OCI-LY7 (cell line): ENCODE results near the gene BST1. TPM values are rescaled to one million over a fixed set of nuclear protein-coding genes. Genes with fewer than 3 reads are reported as not detected.

ENCODE experiments used
- BruUV-seq: library from RNA; stranded (reverse); fragments of 400-500 nt; replicated peaks from 2 replicates; lab custom pipeline; 2021; lab: Mats Ljungman, UMichigan
- CTCF ChIA-PET: fragments of 300-600 bp; sonication (Branson Sonifier 250); formaldehyde crosslinking; loops from one replicate; lab custom pipeline; 2022; ENCODE audit warnings: antibody characterized with exemption; ENCODE audit not compliant: unreplicated experiment; lab: Charles Lee
- POLR2A ChIA-PET: fragments of 300-600 bp; sonication (Branson Sonifier 250); formaldehyde crosslinking; loops from one replicate; lab custom pipeline; 2022; ENCODE audit warnings: antibody characterized with exemption; lab: Charles Lee
- DNase-seq: peaks from one replicate; pipeline ENCODE4 v3.0.0-alpha.2; 2015; ENCODE audit warnings: low spot score
- H2AFZ ChIP-seq: fragments of 200-600 bp; sonication (generic), shearing (Covaris generic); 2 replicates; pipeline ENCODE4 v1.6.1; 2014; ENCODE audit warnings: mild to moderate bottlenecking, antibody characterized with exemption, low read length, moderate library complexity
- H3K27ac ChIP-seq: fragments of 200-600 bp; sonication (generic); 2 replicates; pipeline ENCODE4 v1.5.1; 2014; ENCODE audit warnings: mixed run types, low read depth, mild to moderate bottlenecking, moderate library complexity, low read length, inconsistent platforms; ENCODE audit not compliant: poor library complexity, severe bottlenecking
- H3K36me3 ChIP-seq: fragments of 200-600 bp; sonication (generic); 2 replicates; pipeline ENCODE4 v1.6.1; 2014; ENCODE audit warnings: mild to moderate bottlenecking, antibody characterized with exemption, low read length, moderate library complexity, mixed read lengths; ENCODE audit not compliant: insufficient read depth
- H3K4me1 ChIP-seq: fragments of 200-600 bp; sonication (generic); 2 replicates; pipeline ENCODE4 v1.5.1; 2014; ENCODE audit warnings: mild to moderate bottlenecking, low read length; ENCODE audit not compliant: insufficient read depth, poor library complexity, severe bottlenecking
- H3K4me2 ChIP-seq: fragments of 200-600 bp; sonication (generic); 2 replicates; pipeline ENCODE4 v1.6.1; 2014; ENCODE audit warnings: mild to moderate bottlenecking, low read length
- H3K4me3 ChIP-seq: fragments of 200-600 bp; sonication (generic); 2 replicates; pipeline ENCODE4 v1.5.1; 2014; ENCODE audit warnings: mild to moderate bottlenecking, low read depth, low read length; ENCODE audit not compliant: poor library complexity, severe bottlenecking
- H3K79me2 ChIP-seq: fragments of 200-600 bp; sonication (generic); 2 replicates; pipeline ENCODE4 v1.6.1; 2016; ENCODE audit warnings: low read depth, mild to moderate bottlenecking, low read length, moderate library complexity, mixed read lengths; ENCODE audit not compliant: insufficient read depth
- H3K9me2 ChIP-seq: fragments of 200-600 bp; sonication (generic); 2 replicates; pipeline ENCODE4 v1.6.1; 2016; ENCODE audit warnings: mild to moderate bottlenecking, low read length, mixed read lengths; ENCODE audit not compliant: insufficient read depth
- H3K9me3 ChIP-seq: fragments of 200-600 bp; sonication (generic); 2 replicates; pipeline ENCODE4 v1.6.1; 2014; ENCODE audit warnings: mild to moderate bottlenecking, mixed run types, low read length, mixed read lengths
- H4K20me1 ChIP-seq: fragments of 200-600 bp; sonication (generic); 2 replicates; pipeline ENCODE4 v1.6.1; 2014; ENCODE audit warnings: mild to moderate bottlenecking, antibody characterized with exemption, low read length, moderate library complexity, mixed read lengths; ENCODE audit not compliant: insufficient read depth
- CTCF ChIP-seq: fragments of 200-600 bp; sonication (generic); conservative IDR thresholded peaks from 2 replicates; pipeline ENCODE4 v1.5.1; 2014; ENCODE audit warnings: mild to moderate bottlenecking, antibody characterized with exemption, low read length, moderate library complexity, mixed read lengths
- EZH2phosphoT487 ChIP-seq: fragments of 200-600 bp; sonication (generic); IDR thresholded peaks from 2 replicates; pipeline ENCODE4 v1.6.1; 2018; ENCODE audit warnings: low read depth, borderline replicate concordance, mild to moderate bottlenecking, mixed run types, antibody characterized with exemption, low read length, moderate library complexity, mixed read lengths
- intact Hi-C: fragments of 100-400 bp; cut with micrococcal nuclease; formaldehyde crosslinking; loops from one replicate; pipeline ENCODE4 v1.10.0; 2022; ENCODE audit not compliant: unreplicated experiment
- total RNA-seq, 2 experiments: library from RNA; depleted of rRNA in 1 of 2; stranded (reverse); fragments of >200 nt in 1 of 2; shearing (Covaris generic) in 1 of 2; gene quantifications; 2 replicates each; pipeline ENCODE4 v1.2.3, GENCODE V29; 2014 to 2022

Gene BST1
- total RNA-seq, 2 experiments from 2014 or later: 0.21 to 0.50 TPM

- no peak overlapping the region for H2AFZ ChIP-seq
- H3K9me3 ChIP-seq: no peaks in the 10 kb centered on the region
- no peaks in the 10 kb centered on the region; the same call in 1 of the 2 replicates for H4K20me1 ChIP-seq
- DNase-seq: no peak
- H3K4me1 ChIP-seq: peaks cover 28% of the 10 kb centered on the region
- TF ChIP-seq EZH2phosphoT487: no peak
- TF ChIP-seq CTCF: no peak
- no peak overlapping the region for H3K27ac ChIP-seq
- POLR2A ChIA-PET: interaction anchor here (0.7 to 7.1 kb wide), 5 partner anchors 9 to 24 kb away, joined by 3 to 67 read pairs (median 15); partner anchors contain the start of gene FAM200B
- peaks cover 23% of the 10 kb centered on the region for H3K79me2 ChIP-seq
- no peak overlapping the region for H3K4me2 ChIP-seq
- CTCF ChIA-PET: interaction anchor here (1.1 kb wide), 1 partner anchor 15 kb away, joined by 3 read pairs; no protein-coding TSS in a partner anchor
- H3K4me3 ChIP-seq: no peak overlapping the region
- peaks cover 14% of the 10 kb centered on the region; the same call in 1 of the 2 replicates for H3K36me3 ChIP-seq
- no peaks in the 10 kb centered on the region for H3K9me2 ChIP-seq
- intact Hi-C loops: loop anchor here (10.0 kb wide), 1 partner anchor 567 kb away; the partner anchor contains the start of gene TAPT1
- BruUV-seq: no TSS peak
Observed at GRCh38 chr4:15657366-15657765, 45.5 kb upstream of the BST1 start.

GRCh38 chr4:15658136-15658770 lies 44.6 kb upstream of the BST1 start:
- Histone ChIP-seq H3K27ac (no peak overlapping the region), H3K36me3 (peaks cover 14% of the 10 kb centered on the region; the same call in 1 of the 2 replicates), H3K79me2 (peaks cover 14% of the 10 kb centered on the region), H2AFZ (no peak overlapping the region), H3K4me2 (no peak overlapping the region), H3K9me3 (no peaks in the 10 kb centered on the region), H3K9me2 (no peaks in the 10 kb centered on the region), H3K4me1 (peaks cover 21% of the 10 kb centered on the region), H3K4me3 (no peak overlapping the region), H4K20me1 (no peaks in the 10 kb centered on the region)
- TF ChIP-seq CTCF (no peak), EZH2phosphoT487 (no peak)
- POLR2A ChIA-PET: interaction anchor here (1.9 to 5.2 kb wide), 2 partner anchors 15 to 24 kb away, joined by 5 to 67 read pairs; partner anchors contain the start of gene FAM200B
- no peak for DNase-seq
- CTCF ChIA-PET: no interaction called here
- intact Hi-C loops: loop anchor here (10.0 kb wide), 1 partner anchor 567 kb away; the partner anchor contains the start of gene TAPT1
- no TSS peak for BruUV-seq
